Coronary artery (tissue), 2 donors: Measurements from ENCODE around the gene RANBP3.

ENCODE experiments used
- DNase-seq: peaks from one replicate; pipeline ENCODE4 v3.0.0-alpha.2; 2017; ENCODE audit warnings: low spot score
- H3K27ac ChIP-seq, 2 donors: fragments of 200-600 bp; sonication (generic); one replicate each; pipeline ENCODE4 v1.5.1; 2016 to 2019
- H3K4me3 ChIP-seq: fragments of 200-600 bp; sonication (generic); 2 replicates; pipeline ENCODE4 v1.5.1; 2016; ENCODE audit warnings: mild to moderate bottlenecking, moderate library complexity
- CTCF ChIP-seq: fragments of 200-600 bp; sonication (generic); IDR thresholded peaks from one replicate; pipeline ENCODE4 v1.5.1; 2019; ENCODE audit warnings: antibody characterized with exemption

Gene RANBP3

DNA sequence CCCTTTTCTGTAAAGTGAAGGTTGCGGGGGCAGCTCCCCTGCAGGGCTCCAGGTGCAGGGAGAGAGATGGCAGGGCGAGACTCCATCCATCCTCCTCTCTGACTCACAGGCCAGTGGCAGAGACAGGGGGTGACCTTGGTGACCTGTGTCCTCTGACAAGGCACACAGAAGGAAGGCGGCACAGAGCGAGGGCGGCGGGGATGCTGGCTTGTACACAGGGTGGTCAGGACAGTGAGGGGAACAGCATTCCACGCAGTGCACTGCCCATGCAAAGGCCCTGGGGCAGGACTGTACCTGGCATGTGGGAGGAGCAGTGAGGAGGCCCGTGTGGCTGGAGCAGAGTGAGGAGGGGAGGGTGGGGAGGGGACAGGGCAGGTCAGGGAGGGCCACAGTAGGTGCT, 82.0 kb downstream of the RANBP3 start:
- no peak overlapping the region for H3K4me3 ChIP-seq
- H3K27ac ChIP-seq: no peak overlapping the region
- no peak for DNase-seq
- TF ChIP-seq CTCF: no peak

DNA sequence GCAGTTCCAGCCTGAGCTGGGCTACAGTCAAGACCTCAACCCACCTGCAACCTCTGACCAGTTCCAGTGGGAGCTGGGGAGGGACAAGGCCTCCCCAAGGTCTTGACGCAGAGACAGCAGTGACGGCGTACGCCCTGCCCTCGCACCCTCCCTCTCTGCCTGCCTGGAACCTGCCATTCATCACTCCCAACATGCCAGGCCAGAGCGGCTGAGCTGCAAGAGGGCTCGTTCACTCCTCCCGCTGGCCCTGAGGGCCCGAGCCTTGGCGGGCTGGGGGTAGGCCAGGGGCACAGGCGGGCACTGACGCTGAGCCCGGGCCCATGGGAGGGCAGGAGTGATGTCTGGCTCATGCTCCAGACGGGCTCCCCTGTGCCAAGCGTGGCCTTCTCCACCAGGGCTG, 82.5 kb downstream of the RANBP3 start:
- Histone ChIP-seq H3K27ac (no peak overlapping the region), H3K4me3 (no peak overlapping the region)
- no peak for TF ChIP-seq CTCF
- DNase-seq: no peak

DNA sequence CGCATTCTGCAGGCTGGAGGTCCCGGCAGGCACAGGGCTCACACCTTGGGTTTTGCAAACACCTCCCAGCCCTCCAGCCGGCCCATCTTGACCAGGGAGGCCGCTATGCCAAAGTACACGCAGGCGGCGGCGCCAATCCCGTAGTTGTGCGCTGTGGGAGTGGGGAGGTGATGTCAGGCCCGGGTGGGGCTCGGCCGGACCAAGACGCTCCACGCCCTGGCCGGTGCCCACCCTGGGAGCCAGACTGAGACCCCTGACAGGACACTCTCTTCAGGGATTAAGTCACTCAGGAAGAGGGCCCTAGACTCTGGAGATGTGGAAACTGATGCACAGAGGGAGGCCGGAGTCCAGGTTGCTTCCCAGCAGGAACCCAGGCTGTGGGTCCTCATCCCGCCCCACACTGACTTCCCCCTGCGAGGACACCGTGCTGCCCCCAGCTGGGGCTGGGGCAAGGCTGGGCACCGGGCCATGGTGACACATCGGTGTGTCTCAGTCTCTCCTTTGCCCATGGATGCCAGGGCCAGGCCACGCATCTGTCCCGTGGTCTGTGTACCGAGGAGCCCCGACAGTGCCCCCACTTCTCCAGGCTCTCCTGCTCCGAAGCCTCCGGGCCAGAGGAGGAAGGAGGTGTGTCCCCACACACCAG, 83.1 kb downstream of the RANBP3 start:
- H3K27ac ChIP-seq: peak overlapping the region in 1 of 2 donors; percentile 54
- no peak for TF ChIP-seq CTCF

DNA sequence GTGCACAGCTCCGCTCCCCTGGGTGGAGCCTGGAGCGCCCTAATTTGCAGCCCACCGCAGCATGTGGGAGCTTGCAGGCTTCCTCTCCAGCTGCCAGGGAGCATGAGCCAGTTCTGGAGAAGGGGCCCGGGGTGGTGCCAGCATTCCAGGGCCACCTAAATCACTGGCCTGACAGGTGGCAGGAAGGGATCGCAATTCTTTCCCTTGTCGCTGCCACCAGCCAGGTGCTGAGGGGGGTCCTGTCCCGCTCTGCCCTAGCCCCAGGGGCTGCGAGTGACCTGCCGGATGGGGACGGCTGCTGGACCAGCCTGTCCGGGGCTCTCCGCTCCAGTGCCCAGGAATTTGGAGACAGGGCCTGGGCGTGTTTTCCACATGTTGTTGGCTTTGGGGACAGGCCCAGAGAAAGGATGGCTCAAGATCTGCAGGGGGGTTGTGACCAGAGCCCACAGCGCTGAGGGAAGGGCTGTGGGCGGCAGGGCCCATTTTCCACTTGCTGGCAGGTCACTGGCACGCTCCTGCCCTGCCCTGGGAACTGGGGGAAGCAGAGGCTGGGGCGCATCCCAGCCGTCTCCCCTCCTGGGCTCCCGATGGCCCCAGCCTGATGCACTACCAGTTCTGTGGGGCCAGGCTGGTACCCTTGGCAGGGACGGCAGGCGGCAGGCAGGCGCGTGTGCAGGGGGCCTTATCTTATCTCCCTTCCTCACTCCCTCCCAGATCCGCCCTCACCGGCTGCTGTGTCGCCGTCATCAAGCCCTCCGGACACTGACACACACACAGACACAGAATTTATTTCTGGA, 83.8 kb downstream of the RANBP3 start:
- TF ChIP-seq CTCF: no peak
- H3K4me3 ChIP-seq: peak overlapping the region; percentile 7
- peak overlapping the region in 1 of 2 donors; percentile 54 for H3K27ac ChIP-seq
- DNase-seq: no peak

More for the DNA sequence above, 83.1 kb downstream of the RANBP3 start:
- no peak for DNase-seq
- H3K4me3 ChIP-seq: no peak overlapping the region

DNA sequence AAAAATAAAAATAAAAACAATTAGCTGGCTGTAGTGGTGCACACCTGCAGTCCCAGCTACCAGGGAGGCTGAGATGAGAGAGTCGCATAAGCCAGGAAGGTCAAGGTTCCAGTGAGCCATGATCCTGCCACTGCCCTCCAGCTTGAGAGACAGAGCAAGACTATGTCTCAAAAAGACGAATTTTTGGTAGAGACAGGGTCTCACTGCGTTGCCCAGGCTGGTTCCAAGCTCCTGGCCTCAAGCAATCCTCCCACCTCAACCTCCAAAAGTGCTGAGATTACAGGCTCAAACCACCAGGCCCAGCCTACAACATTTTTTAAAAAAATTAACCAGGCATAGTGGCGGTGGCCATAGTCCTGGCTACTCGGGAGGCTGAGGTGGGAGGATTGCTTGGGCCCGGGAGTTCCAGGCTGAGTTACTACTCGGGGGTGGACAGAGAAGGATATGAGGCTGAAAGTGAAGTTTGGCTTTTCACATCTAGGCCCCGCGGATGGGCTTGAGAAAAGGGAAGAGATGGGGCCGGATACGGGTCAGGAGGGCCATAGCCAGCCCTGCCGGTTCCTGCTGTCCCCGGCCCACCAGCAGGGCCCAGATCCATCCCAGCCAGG, 84.5 kb downstream of the RANBP3 start:
- DNase-seq: no peak
- Histone ChIP-seq H3K27ac (peak overlapping the region in 1 of 2 donors; percentile 54), H3K4me3 (no peak overlapping the region)
- no peak for TF ChIP-seq CTCF

- TF ChIP-seq CTCF: no peak
- no peak for DNase-seq
- Histone ChIP-seq H3K4me3 (no peak overlapping the region), H3K27ac (no peak overlapping the region)
Measured at GRCh38 chr19:5892772-5893275, 85.1 kb downstream of the RANBP3 start.
